ENCODE measurements around the gene NHP2. TPM values are rescaled to one million over a fixed set of nuclear protein-coding genes. Genes with fewer than 3 reads are reported as not detected.

The NHP2 gene
- total and polyA plus RNA-seq, 9 of the 15 experiments (the other 6 are each of a cell fraction or from before 2014, with no cell fraction given): 52.8 to 622 (median 144) TPM

DNA sequence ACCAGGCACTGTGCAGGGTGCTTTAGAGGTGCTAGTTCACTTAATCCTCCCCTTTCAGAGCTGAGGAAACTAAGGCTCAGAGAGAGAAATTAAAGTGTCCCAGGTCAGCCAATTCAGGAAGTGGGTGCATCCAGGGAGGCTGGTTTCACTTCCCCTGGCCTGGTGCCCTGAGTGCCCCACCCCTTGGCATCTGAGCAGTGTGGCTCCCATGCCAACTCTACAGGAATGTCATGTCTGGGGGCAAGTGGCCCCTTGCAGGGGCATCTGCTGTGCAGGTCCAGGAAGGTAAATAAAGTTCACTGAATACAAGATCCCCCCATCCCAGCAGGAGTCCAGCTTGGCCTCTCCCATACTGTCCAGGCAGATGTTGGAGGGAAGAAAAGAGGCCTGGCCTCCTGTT lies 44.7 kb downstream of the NHP2 start:
- no peak overlapping the region for H3K4me3 ChIP-seq
- in situ Hi-C loops (cut with MboI) (no loop called here), intact Hi-C loops (cut with micrococcal nuclease) (no loop called here)
- peaks cover 3% of the 10 kb centered on the region for H3K79me2 ChIP-seq (ENCODE audit: control insufficient read depth, insufficient read depth, low read length)
- peaks cover 5 to 19% of the 10 kb centered on the region in 2 experiments; a peak in 2 of 5 replicates for H3K4me1 ChIP-seq (replicated peaks in 1 of 2; ENCODE audit: control insufficient read depth in 2 of 2, insufficient read depth in 2 of 2, low read length in 2 of 2)
- H3K36me3 ChIP-seq (ENCODE audit: control insufficient read depth, insufficient read depth, low read length): no peaks in the 10 kb centered on the region
- no peak overlapping the region for H2AFZ ChIP-seq (ENCODE audit: low read depth, low read length)
- ChIA-PET POLR2A (no interaction called here), CTCF (ENCODE audit: low intra/inter-chr PET ratio) (no interaction called here)
- no TSS peak for BruUV-seq (replicated peaks)
- no peaks in the 10 kb centered on the region for H4K20me1 ChIP-seq (replicated peaks; ENCODE audit: control insufficient read depth, insufficient read depth, low read length)
- no peaks in the 10 kb centered on the region for H3K9me3 ChIP-seq (replicated peaks; ENCODE audit: control insufficient read depth, insufficient read depth, low read depth, low read length)
- FAIRE-seq (no peak), ATAC-seq (no peak), DNase-seq (ENCODE audit: extremely low read depth in 1 of 4, low spot score in 3 of 4) (no peak)
- no peak overlapping the region for H3K9ac ChIP-seq (ENCODE audit: insufficient read depth in 1 of 2, low read depth in 2 of 2, low read length in 2 of 2)
- no peak overlapping the region for H3K27ac ChIP-seq (ENCODE audit: extremely low read depth, low read depth, low read length)
- H3K9me1 ChIP-seq (ENCODE audit: control insufficient read depth, insufficient read depth, low read length): no peaks in the 10 kb centered on the region
- no peaks in the 10 kb centered on the region for H3K27me3 ChIP-seq (ENCODE audit: control insufficient read depth in 2 of 2, insufficient read depth in 2 of 2, low read length in 2 of 2)
- no peak overlapping the region for H3K4me2 ChIP-seq (ENCODE audit: insufficient read depth, low read length)
- TF ChIP-seq, protein P1, sequence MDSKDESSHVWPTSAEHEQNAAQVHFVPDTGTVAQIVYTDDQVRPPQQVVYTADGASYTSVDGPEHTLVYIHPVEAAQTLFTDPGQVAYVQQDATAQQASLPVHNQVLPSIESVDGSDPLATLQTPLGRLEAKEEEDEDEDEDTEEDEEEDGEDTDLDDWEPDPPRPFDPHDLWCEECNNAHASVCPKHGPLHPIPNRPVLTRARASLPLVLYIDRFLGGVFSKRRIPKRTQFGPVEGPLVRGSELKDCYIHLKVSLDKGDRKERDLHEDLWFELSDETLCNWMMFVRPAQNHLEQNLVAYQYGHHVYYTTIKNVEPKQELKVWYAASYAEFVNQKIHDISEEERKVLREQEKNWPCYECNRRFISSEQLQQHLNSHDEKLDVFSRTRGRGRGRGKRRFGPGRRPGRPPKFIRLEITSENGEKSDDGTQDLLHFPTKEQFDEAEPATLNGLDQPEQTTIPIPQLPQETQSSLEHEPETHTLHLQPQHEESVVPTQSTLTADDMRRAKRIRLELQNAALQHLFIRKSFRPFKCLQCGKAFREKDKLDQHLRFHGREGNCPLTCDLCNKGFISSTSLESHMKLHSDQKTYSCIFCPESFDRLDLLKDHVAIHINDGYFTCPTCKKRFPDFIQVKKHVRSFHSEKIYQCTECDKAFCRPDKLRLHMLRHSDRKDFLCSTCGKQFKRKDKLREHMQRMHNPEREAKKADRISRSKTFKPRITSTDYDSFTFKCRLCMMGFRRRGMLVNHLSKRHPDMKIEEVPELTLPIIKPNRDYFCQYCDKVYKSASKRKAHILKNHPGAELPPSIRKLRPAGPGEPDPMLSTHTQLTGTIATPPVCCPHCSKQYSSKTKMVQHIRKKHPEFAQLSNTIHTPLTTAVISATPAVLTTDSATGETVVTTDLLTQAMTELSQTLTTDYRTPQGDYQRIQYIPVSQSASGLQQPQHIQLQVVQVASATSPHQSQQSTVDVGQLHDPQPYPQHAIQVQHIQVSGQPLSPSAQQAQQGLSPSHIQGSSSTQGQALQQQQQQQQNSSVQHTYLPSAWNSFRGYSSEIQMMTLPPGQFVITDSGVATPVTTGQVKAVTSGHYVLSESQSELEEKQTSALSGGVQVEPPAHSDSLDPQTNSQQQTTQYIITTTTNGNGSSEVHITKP (IDR thresholded peaks at IDR 0.05; ENCODE audit: partially characterized antibody): no peak
- TF ChIP-seq POLR3A (IDR thresholded peaks at IDR 0.05; ENCODE audit: borderline replicate concordance, extremely low read depth, insufficient read depth, insufficient read length): no peak
- TF ChIP-seq, protein P2, sequence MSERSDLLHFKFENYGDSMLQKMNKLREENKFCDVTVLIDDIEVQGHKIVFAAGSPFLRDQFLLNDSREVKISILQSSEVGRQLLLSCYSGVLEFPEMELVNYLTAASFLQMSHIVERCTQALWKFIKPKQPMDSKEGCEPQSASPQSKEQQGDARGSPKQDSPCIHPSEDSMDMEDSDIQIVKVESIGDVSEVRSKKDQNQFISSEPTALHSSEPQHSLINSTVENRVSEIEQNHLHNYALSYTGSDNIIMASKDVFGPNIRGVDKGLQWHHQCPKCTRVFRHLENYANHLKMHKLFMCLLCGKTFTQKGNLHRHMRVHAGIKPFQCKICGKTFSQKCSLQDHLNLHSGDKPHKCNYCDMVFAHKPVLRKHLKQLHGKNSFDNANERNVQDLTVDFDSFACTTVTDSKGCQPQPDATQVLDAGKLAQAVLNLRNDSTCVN (CRISPR knock-in tag; IDR thresholded peaks at IDR 0.05): no peak
- no peak for TF ChIP-seq ZFX (CRISPR knock-in tag; IDR thresholded peaks at IDR 0.05)

All from K562 (cell line).